Skeletal muscle tissue (tissue), 4 donors: Measurements from ENCODE around the gene TXN2. TPM values are rescaled to one million over a fixed set of nuclear protein-coding genes. Genes with fewer than 3 reads are reported as not detected.
"Not testable (repeated sequence)": the region's sequence is repeated elsewhere in the genome, so short reads cannot be mapped to it uniquely, and the experiment has no call there.

Source experiments
- H3K27ac ChIP-seq: one replicate; pipeline ENCODE4 v1.7.0; 2013; ENCODE audit warnings: mild to moderate bottlenecking, low read depth, low read length, inconsistent platforms
- H3K27me3 ChIP-seq, 3 donors: one replicate each; pipeline ENCODE4 v1.7.0; 2013; ENCODE audit warnings: low read length in 3 of 3; ENCODE audit not compliant: control insufficient read depth in 3 of 3, insufficient read depth in 3 of 3
- H3K36me3 ChIP-seq, 3 donors: one replicate each; pipeline ENCODE4 v1.7.0; 2013; ENCODE audit warnings: low read length in 3 of 3; ENCODE audit not compliant: control insufficient read depth in 3 of 3, insufficient read depth in 3 of 3
- H3K4me1 ChIP-seq, 3 donors: one replicate each; pipeline ENCODE4 v1.7.0; 2013; ENCODE audit warnings: low read length in 3 of 3, mild to moderate bottlenecking in 3 of 3; ENCODE audit not compliant: control insufficient read depth in 3 of 3, insufficient read depth in 3 of 3
- H3K4me3 ChIP-seq, 3 donors: one replicate each; pipeline ENCODE4 v1.7.0; 2013; ENCODE audit warnings: low read length in 3 of 3
- H3K9ac ChIP-seq, 3 donors: one replicate each; pipeline ENCODE4 v1.7.0; 2013; ENCODE audit warnings: low read length in 3 of 3, mild to moderate bottlenecking in 3 of 3, moderate library complexity in 2 of 3, low read depth in 1 of 3
- H3K9me3 ChIP-seq, 3 donors: one replicate each; pipeline ENCODE4 v1.7.0; 2013; ENCODE audit warnings: low read length in 3 of 3; ENCODE audit not compliant: control insufficient read depth in 3 of 3
- total RNA-seq: library from RNA; depleted of rRNA; stranded (reverse); fragments of >200 nt; gene quantifications from one replicate; pipeline ENCODE4 v1.2.3, GENCODE V29; 2014
- donor health status: Osteomylitis.

TXN2 gene
- total RNA-seq, 1 donor from 2014 or later = 19.3 TPM

DNA sequence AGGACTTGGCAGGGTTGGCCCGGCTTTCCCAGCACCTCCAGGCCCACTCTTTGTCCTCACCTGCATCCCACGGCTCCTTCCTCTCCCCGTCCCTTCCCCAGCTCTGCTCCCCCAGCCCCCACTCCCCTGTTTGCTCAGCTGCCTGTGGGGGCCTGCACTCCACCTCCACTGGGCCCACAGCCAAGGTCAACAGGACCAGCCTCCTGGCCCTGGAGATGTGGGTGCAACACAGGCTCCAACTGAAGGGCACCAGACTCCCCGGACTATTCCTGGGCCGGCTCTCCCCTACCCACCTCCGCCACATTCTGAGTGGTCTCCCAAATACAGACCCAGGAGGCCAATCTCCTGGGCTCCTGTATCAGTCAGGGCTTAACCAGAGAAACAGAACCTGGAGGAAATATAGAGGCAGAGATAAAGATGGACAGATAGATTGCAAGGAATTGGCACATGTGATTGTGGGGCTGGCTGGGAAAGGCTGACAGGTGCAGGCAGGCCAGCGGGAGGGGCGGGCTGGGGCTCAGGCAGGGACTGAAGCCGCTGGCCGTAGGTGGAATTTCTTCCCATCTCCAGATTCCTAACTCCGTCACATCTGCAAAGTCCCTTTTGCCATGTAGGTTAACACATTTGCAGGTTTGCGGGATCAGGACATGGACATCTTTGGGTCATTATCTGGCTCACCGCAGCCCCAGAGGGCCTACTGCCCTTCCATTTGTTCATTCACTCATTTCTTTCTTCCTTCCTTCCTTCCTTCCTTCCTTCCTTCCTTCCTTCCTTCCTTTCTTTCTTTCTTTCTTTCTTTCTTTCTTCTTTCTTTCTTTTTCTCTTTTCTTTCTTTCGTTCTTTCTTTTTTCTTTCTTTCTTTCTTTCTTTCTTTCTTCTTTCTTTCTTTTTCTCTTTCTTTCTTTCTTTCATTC, 47.9 kb downstream of the TXN2 start:
- no peak overlapping the region for H3K27ac ChIP-seq

DNA sequence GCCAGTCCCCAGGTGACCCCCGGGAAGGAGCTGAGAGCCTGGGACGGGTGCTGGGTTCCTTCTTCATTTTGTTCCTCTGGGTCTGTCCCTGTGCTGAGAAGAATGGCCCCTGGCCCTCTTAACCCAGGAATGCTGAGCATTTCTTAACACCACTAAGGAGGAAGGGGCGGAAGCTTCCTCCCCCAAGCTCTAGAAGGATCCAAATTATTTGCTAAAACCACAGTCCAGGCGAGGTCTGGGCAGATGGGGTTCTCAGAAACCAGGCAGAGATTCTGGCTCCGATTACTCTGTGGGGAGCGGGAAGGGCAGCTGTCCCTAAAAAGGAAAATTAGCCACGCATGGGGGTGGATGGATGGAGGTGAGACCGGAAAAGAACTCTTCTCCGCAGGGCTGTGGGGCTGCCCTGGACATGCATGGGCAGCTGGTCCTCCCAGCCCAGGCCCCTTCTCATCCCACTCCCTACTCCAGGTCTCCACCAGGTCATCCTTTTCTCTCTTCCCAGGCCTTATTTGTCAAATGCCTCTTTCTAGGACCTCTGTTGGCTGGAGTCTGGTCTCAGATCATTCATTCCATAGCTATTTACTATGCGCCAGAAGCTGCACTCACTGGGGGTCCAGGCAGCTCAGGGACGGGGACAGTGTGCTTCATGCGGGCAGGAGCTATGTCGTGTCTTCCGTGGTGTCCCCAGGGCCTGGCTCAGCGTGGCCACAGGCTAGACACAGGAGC, 48.7 kb downstream of the TXN2 start:
- H3K4me3 ChIP-seq = no peak overlapping the region
- H3K9ac ChIP-seq = no peak overlapping the region
- no peaks in the 10 kb centered on the region for H3K27me3 ChIP-seq
- peaks cover 2 to 14% (median 13%) of the 10 kb centered on the region in 3 donors for H3K4me1 ChIP-seq
- no peaks in the 10 kb centered on the region for H3K36me3 ChIP-seq
- H3K9me3 ChIP-seq = no peaks in the 10 kb centered on the region
- no peak overlapping the region for H3K27ac ChIP-seq

More for the DNA sequence above, 47.9 kb downstream of the TXN2 start:
- H3K36me3 ChIP-seq = no peaks in the 10 kb centered on the region
- H3K27me3 ChIP-seq = no peaks in the 10 kb centered on the region
- H3K9me3 ChIP-seq = no peaks in the 10 kb centered on the region
- no peak overlapping the region for H3K4me3 ChIP-seq
- H3K4me1 ChIP-seq = peaks cover 2 to 14% (median 13%) of the 10 kb centered on the region in 3 donors
- H3K9ac ChIP-seq = no peak overlapping the region

DNA sequence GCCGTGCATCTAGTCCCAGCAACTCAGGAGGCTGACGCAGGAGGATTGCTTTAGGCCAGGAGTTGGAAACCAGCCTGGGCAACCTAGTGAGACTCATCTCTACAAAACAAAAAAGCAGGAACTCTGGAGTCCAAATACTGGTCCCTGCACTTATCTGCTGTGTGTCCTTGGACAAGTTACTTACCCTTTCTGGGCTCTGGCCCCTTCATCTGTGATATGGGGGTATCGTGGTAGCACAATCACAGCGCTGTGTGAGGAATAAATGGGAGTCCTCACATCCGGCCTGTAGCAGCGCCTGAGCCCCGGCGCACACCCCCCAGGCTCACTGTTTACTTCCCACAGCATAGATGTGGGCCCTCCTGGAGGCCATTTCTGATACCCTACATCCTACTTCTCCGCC, 49.5 kb downstream of the TXN2 start:
- Histone ChIP-seq H3K9ac (no peak overlapping the region), H3K9me3 (no peaks in the 10 kb centered on the region), H3K27me3 (no peaks in the 10 kb centered on the region), H3K36me3 (no peaks in the 10 kb centered on the region), H3K27ac (no peak overlapping the region), H3K4me1 (peaks cover 2 to 15% (median 14%) of the 10 kb centered on the region in 3 donors), H3K4me3 (no peak overlapping the region)

DNA sequence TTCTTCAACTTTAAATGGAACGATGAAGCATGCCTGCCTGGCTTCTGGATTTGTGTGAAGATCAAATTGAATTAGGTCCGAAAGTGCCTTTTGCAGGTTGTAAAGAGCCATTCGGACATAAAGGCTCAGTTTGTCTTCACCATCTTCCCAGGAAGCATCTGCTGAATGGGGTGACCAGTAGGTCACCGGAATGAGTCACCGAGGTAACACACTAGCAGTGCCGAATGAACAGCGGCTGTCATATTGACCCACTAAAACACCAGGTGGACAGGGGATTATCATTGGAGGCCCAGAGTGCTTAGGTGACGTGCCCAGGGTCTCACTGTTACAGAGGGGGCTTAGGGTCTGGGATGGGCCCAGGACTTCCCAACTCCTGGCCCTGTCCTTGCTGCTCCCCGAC, 50.6 kb downstream of the TXN2 start:
- Histone ChIP-seq H3K9ac (no peak overlapping the region), H3K36me3 (no peaks in the 10 kb centered on the region), H3K27me3 (no peaks in the 10 kb centered on the region), H3K27ac (no peak overlapping the region), H3K9me3 (no peaks in the 10 kb centered on the region), H3K4me3 (no peak overlapping the region), H3K4me1 (peaks cover 2 to 18% (median 14%) of the 10 kb centered on the region in 3 donors)

DNA sequence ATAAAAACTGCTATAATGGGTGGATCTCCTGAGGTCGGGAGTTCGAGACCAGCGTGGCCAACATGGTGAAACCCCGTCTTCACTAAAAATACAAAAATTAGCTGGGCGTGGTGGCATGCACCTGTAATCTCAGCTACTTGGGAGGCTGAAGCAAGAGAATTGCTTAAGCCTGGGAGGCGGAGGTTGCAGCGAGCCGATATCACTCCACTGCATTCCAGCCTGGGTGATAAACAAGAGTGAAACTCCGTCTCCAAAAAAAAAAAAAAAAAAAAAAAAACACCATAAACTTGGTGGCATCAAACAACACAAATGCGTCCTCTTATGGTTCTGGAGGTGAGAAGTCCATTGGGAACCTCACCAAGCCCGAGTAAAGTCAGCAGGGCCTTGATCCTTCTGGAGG, 53.5 kb downstream of the TXN2 start:
- H3K4me1 ChIP-seq = peaks cover 0 to 10% (median 5%) of the 10 kb centered on the region in 3 donors
- not testable (repeated sequence) for H3K9ac ChIP-seq, H3K27me3 ChIP-seq, H3K4me3 ChIP-seq, H3K36me3 ChIP-seq, H3K9me3 ChIP-seq, H3K27ac ChIP-seq

DNA sequence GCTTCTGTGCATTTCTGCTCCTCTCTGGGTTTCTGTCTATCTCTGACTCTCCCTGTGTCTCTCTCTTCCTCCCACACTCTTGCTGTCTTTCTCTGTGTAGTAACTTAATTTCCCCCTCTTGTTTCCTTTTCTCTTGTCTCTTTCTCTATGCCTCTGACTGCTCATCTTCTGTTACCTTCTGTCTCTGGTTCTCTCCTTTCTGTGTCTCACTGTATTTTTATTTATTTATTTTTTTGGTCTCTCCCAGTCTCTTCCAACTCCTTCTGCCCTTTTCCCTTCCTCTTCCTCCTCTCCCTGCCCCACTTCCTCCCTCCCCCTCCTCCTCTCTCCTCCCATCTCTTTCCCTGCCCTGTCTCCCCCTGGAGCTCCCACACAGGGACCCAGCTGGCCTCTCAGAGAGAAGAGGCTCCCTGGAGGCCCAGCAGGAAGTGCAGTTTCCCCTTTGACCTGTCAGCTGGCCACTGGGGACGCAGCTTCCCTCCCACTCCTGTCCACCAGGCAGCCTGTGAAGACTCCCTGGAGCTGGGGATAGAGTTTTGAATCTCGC, 55.4 kb downstream of the TXN2 start:
- Histone ChIP-seq H3K9ac (peak overlapping the region in 1 of 3 donors; percentile 19), H3K36me3 (no peaks in the 10 kb centered on the region), H3K27ac (no peak overlapping the region), H3K4me1 (peaks cover 0 to 8% (median 0%) of the 10 kb centered on the region in 3 donors), H3K9me3 (no peaks in the 10 kb centered on the region), H3K4me3 (no peak overlapping the region), H3K27me3 (no peaks in the 10 kb centered on the region)

- Histone ChIP-seq H3K9me3 (no peaks in the 10 kb centered on the region), H3K9ac (no peak overlapping the region), H3K27me3 (no peaks in the 10 kb centered on the region), H3K36me3 (no peaks in the 10 kb centered on the region), H3K4me3 (no peak overlapping the region), H3K4me1 (peaks cover 0 to 8% (median 0%) of the 10 kb centered on the region in 3 donors), H3K27ac (no peak overlapping the region)
These were observed 56.4 kb downstream of the TXN2 start for GRCh38 chr22:36424901-36425579.

- H3K27me3 ChIP-seq, H3K9ac ChIP-seq, H3K4me3 ChIP-seq, H3K27ac ChIP-seq, H3K4me1 ChIP-seq, H3K9me3 ChIP-seq, H3K36me3 ChIP-seq: not testable (repeated sequence)
These were observed 57.0 kb downstream of the TXN2 start for GRCh38 chr22:36424466-36424865.

GRCh38 chr22:36423461-36424404, 57.7 kb downstream of the TXN2 start:
- no peak overlapping the region for H3K4me3 ChIP-seq
- H3K27me3 ChIP-seq = no peaks in the 10 kb centered on the region
- no peaks in the 10 kb centered on the region for H3K36me3 ChIP-seq
- H3K9ac ChIP-seq = no peak overlapping the region
- no peak overlapping the region for H3K27ac ChIP-seq
- H3K9me3 ChIP-seq = no peaks in the 10 kb centered on the region
- H3K4me1 ChIP-seq = peaks cover 0 to 10% (median 5%) of the 10 kb centered on the region in 3 donors
